HG03064 (cell line): ENCODE measurements around the gene TRIM65.
"Not testable (repeated sequence)": the region's sequence is repeated elsewhere in the genome, so short reads cannot be mapped to it uniquely, and the experiment has no call there.

Experiments used
- ATAC-seq: cut with Tn5 transposase; IDR thresholded peaks from one replicate; pipeline ENCODE4 v1.9.1; 2021; ENCODE audit warnings: low read depth; ENCODE audit not compliant: unreplicated experiment

TRIM65 gene

DNA sequence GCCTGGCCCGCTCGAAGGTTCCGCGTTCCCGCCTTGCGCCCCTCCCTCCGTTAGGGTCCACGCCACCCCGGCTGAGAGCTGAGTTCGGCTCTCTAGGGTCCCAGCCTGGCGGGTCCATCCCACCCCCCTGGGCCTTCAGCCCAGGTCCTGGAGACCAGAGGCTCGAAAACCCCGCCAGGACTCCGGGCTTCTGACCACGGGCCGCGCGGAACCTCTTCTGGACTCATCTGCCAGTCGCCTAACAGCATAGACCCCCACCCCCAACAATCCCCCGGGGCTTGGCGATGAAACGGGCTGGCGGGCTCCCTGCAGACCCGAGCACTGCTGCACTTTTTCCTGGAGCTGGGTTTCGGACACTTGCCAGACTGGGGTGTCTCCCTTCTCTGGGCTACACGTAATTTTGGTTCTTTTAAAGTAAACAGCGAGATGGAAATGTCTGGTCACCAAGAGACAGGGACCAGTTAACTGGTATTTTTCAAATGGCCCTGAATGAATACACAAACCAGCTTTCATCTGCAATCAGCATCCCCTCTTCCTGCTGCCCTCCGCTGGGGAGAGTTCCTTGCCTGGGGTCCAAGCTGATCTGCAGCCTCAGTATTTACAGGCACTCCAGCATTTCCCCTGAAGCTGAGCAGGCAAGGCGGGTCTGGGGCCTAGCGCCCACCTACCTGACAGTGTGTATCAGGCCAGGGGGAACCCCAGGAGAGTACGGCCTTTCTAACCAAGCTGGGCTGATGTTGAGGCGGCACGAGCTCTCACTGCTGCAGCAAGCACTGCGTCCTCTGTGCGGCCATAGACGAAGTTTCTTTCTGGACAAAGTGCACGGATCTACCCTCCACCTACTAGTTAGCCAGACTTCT lies 639 bp upstream of the TRIM65 start:
- no peak for ATAC-seq

- ATAC-seq = no peak
These were observed 1.2 kb downstream of the TRIM65 start for GRCh38 chr17:75895370-75896155.

- no peak for ATAC-seq
These were observed 2.6 kb downstream of the TRIM65 start for GRCh38 chr17:75894049-75894733.

DNA sequence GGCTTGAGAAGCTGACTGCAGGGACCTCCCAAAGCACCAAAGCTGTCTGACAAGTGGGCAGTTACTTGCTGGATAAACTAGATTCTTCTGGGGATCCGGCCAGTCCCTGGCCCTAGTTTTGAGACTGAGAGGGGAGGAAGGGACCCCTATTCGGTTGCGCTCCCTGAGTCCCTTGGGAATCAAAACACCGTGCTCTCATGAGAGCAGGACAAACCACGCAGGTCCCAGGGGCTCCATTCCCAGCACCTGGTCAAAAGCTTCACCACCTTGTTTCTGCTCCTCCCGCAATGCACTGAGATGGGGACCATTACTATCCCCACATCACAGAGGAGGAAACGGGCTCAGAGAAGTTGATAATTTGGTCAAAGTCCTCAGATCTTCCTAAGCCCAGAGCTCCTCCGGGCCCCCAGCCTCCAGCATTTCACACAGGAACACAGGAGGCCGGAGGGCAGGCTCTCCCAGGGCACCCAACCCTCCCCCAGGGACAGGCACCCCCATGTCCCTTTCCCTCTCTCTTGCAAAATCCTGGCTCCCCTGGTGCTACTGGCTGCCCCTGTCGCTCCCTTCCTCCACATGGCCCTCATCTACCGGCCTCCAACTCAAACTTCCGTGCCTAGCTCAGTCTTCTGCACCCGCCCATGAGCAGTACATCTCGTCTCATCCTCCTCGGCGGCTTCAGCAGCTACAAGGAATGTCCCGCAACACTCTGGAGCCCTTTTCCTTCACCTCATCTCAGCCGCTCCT lies 3.3 kb downstream of the TRIM65 start:
- no peak for ATAC-seq

DNA sequence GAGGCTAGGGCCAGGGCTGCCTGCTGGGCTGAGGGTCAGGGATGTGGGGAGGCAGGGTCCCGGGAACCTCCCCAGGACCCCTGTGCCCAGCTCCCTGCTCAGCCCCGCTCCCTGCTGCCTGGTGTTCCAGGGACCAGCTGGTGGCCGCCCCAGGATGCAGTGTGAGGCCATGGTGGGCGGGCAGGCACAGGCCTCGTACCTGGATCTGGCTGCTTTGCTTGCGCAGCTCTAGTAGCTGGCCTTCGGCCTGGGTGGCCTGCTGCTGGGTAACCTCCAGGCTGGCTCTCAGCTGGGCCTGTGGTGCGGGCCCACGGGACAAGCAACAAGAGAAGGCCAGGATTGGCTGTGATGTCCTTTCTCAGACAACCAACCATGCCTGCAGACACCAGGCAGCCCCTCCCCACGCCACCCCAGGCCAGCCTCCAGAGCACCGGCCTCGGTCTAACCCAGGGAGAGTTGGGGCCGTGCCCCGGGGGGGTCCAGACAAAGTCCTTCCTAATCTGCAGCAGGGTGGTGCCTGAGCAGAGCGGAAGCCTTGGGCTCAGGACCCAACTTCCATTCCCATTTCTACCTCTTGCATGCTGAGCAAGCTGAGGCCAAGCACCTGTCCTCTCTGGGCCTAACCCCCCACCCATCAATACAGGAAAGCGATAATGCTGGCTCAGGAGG lies 4.1 kb downstream of the TRIM65 start:
- no peak for ATAC-seq

DNA sequence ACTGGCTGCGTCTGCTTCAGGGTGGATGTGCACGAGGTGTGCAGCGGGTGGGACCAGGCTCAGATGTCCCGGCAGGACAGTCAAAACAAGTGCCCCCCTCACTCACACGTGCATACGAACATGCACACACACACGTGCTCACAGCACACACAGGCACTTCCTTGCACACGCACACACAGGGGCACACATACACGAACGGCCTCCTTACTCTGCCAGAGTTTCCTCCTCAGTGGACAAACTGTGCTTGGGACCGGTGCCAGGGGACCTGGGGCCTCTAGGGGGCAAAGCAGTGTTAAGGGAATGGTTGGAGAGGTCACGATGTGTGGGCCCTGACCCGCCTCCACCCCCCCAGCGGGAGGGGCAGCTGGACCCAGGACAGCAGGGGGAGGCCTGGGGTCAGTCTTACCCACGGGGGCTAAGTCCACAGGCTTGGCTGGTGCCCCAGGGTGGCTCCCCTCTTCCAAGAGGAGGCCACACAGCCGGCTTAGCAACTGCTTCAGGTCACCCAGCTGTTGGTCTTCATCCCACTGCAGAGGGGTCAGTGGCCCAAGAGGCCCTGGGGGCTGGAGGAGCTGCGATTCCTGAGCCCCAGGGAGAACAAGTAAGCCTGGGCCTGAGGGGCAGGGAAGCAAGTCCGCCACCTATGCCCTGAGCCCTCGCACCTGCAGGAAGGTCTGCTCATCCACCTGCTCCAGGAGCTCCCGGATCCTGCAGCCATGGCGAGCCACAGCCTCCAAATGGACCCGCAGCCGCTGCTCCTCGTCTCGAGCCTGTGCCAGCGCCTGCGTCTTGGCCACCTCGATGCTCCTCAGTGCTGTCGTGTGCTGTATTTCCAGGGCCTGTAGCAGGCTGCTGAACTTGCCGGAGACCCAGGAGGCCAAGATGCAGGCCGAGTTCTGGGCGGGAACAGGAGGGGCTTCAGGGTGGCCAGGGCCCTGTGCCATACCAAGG lies 4.9 kb downstream of the TRIM65 start:
- ATAC-seq = no peak

- no peak for ATAC-seq
These were observed 5.6 kb downstream of the TRIM65 start for GRCh38 chr17:75891022-75891604.

GRCh38 chr17:75889454-75889853 lies 7.3 kb downstream of the TRIM65 start:
- no peak for ATAC-seq

GRCh38 chr17:75888484-75888883 lies 8.3 kb downstream of the TRIM65 start:
- no peak for ATAC-seq

DNA sequence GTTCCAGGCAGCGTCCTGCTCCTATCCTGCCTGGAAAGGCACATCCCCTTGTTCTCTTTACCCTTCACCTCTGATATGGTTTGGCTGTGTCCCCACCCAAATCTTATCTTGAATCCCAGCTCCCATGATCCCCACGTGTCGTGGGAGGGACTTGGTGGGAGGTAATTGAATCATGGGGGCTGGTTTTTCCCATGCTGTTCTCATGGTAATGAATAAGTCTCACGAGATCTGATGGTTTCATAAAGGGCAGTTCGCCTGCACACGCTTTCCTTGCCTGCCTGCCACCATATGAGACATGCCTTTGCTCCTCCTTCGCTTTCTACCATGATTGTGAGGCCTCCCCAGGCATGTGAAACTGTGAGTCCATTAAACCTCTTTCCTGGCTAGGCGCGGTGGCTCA lies 10.9 kb downstream of the TRIM65 start:
- not testable (repeated sequence) for ATAC-seq

- ATAC-seq = no peak
These were observed 11.3 kb downstream of the TRIM65 start for GRCh38 chr17:75885431-75885830.

DNA sequence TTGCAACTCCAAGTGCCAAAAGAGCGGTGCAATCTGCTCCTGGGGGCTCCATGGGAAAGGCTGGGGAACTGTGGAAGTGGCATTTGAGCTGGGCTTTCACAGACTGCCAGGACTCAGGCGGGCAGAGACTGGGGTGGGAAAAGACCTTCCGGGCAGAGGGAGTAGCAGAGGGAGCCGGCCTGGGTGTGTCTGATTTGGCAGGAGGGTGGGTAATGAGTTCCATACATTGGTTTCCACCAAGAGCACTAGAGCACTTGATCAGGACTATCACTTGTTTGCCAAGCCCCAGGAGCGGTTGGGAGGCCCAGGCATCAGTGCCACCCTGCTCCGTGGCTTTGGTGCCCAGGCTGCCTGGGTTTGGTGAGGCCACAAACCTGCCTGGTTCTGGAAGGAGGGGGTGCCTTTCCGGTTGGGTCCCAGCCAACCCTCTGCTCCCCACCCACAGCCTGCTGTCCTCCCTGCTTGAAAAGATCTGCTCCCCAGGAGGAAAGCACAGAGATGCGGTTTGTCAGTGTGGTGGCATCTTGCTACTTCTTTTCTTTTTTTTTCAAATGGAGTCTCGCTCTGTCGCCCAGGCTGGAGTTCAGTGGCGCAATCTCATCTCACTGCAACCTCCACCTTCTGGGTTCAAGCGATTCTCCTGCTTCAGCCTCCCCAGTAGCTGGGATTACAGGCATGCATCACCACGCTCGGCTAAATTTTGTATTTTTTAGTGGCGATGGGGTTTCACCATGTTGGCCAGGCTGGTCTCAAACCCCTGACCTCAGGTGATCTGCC lies 14.9 kb downstream of the TRIM65 start:
- ATAC-seq = no peak

- no peak for ATAC-seq
These were observed 16.5 kb downstream of the TRIM65 start for GRCh38 chr17:75880266-75880665.

DNA sequence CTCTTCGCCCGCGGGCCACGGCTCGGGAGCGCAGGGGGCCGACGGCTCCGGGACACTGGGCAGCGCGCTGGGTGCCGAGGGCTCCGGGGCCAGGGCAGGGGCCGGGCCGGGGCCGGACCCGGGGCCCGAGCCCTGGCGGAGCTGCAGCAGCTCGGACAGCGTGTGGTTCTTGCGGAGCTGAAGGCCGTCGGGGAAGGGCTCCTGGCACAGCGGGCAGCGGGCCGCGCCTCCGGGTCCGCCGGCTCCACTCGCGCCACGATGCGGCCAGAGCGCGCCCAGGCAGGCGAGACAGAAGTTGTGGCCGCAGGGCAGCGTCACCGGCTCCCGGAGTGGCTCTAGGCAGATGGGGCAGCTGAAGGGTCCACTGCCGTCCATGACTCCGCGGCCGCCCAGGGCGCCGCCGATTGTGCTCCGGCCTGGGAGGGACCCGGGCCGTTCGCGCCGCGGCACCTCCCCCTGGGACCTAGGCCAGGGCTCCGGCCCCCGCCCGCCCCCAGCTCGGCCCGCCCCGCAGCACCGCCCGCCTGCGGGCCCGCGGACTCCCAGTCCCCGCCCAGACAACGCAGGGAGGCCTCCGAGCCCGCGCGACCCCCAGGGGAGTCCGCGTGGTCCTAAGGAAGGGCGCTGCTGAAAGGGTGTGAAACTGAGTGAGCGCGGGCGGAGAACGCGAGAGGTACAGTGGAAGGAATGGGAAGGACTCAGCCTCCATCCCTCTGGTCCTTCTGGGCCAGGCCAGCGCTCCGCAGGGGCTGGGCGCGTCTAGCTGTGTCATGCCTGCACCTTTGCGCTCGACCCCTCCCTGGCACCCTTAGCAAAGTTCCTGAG lies 18.4 kb downstream of the TRIM65 start, which contains the start of gene TRIM47:
TRIM47 (minus strand) TSS at position 408 of the 825 bp plus-strand sequence; CDS start at position 375, 33 bp downstream.
- no peak for ATAC-seq

DNA sequence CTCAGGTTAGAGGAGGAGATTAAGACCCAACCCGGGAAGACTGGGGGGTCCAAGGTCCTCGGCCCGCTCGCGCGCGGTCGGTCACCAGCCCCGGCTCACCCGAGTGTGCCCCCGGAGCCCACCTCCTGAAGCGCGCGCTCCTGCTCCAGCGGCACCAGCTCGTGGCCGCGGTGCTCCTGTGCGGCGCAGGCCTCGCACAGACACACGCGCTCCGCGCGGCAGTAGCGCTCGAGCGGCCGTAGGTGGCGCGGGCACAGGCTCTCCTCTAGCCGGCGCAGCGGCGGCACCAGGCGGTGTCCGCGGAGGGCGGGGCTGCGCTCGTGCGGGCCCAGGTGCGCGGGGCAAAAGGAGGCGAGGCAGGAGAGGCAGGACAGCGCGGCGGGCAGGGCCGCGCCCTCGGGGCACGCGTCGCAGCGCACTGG lies 19.0 kb downstream of the TRIM65 start:
- ATAC-seq = no peak

DNA sequence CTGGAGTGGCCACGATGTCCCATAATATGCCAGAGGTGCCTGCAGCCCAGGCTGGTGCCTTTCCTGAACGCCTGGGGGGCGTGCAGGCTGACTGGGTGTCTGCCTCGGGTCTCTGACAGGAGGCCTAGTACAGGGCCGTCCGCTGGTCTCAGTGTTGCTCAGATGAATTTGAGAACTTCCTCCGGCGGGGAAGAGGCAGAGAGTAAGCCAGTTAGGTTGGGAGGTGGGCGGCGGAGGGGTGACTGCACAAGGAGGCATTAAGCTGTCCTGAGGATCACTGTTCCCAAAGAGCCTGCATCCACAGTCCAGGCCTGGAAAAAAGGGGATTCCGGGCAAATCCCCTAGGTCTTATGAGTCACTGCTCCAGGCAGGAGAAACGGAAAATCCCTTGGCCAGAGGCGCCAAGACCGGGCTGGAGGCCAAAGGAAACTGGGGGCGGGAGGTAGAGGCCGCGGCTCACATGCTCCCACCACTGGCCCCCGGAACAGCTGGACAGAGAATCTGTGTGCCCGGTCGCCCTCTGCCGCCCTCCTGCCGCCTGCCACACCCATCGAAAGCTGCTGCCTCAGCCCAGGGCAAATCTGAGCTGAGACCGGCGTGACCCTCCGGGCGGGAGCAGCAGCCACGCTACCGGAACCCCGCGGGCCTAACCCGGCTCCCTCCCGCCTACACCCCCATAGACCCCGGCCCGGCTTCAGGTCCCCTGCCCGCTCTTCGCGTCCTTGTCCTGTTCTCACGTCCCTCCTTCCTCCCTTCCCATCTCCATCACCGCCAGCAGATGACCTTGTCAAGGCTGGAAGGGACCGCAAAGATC lies 19.6 kb downstream of the TRIM65 start:
- ATAC-seq = no peak
